Measurements from ENCODE around the gene CCT3.
A peak's percentile ranks its signal among the peaks of the same experiment; 100 is the strongest.

Gene CCT3

GRCh38 chr1:156338180-156338976 lies at the start of gene CCT3, which contains the start of gene TSACC:
TSS of gene CCT3 (minus strand) at chr1:156338292. CDS start at chr1:156338184, 108 bp downstream.
TSS of gene TSACC (plus strand) at chr1:156338526. CDS start at chr1:156339758, 1,232 bp downstream.
- Mint-ChIP-seq H3K4me1 (peaks cover 39% of the 10 kb centered on the region), H3K9me3 (no peaks in the 10 kb centered on the region), H3K27ac (peak within 1 kb of the TSS; percentile 94 to 97), H3K27me3 (no peaks in the 10 kb centered on the region), H3K4me3 (peak within 1 kb of the TSS; percentile 96 to 98)
- peak; percentile 96 for ATAC-seq
- peak; percentile 100 for DNase-seq

- ATAC-seq (no peak), DNase-seq (no peak)
- Mint-ChIP-seq H3K9me3 (no peaks in the 10 kb centered on the region), H3K27me3 (peaks cover 69% of the 10 kb centered on the region), H3K4me3 (no peak overlapping the region), H3K27ac (no peak overlapping the region), H3K4me1 (peaks cover 24% of the 10 kb centered on the region)
These were observed 49.7 kb upstream of the CCT3 start for GRCh38 chr1:156387870-156388173.

- Mint-ChIP-seq H3K4me3 (no peak overlapping the region), H3K4me1 (peaks cover 24% of the 10 kb centered on the region), H3K27me3 (peaks cover 63% of the 10 kb centered on the region), H3K27ac (no peak overlapping the region), H3K9me3 (no peaks in the 10 kb centered on the region)
- DNase-seq (no peak), ATAC-seq (no peak)
These were observed 49.1 kb upstream of the CCT3 start for GRCh38 chr1:156386949-156387869.

- H3K27me3 Mint-ChIP-seq, result peaks cover 54% of the 10 kb centered on the region
- DNase-seq (no peak), ATAC-seq (no peak)
- peaks cover 24% of the 10 kb centered on the region for H3K4me1 Mint-ChIP-seq
- no peak overlapping the region for H3K4me3 Mint-ChIP-seq
- peak overlapping the region in 1 of 2 donors; percentile 6 for H3K27ac Mint-ChIP-seq
- H3K9me3 Mint-ChIP-seq, result no peaks in the 10 kb centered on the region
These were observed 48.2 kb upstream of the CCT3 start for GRCh38 chr1:156386134-156386901.

GRCh38 chr1:156385534-156386031 lies 47.5 kb upstream of the CCT3 start:
- Mint-ChIP-seq H3K4me3 (no peak overlapping the region), H3K4me1 (peaks cover 24% of the 10 kb centered on the region), H3K27me3 (peaks cover 47% of the 10 kb centered on the region), H3K9me3 (no peaks in the 10 kb centered on the region), H3K27ac (no peak overlapping the region)
- peak; percentile 85 for ATAC-seq
- peak; percentile 66 to 71 for DNase-seq

GRCh38 chr1:156384658-156385057 lies 46.6 kb upstream of the CCT3 start:
- ATAC-seq (no peak), DNase-seq (no peak)
- Mint-ChIP-seq H3K9me3 (no peaks in the 10 kb centered on the region), H3K27me3 (peaks cover 38% of the 10 kb centered on the region), H3K4me3 (no peak overlapping the region), H3K4me1 (peaks cover 24% of the 10 kb centered on the region), H3K27ac (no peak overlapping the region)

GRCh38 chr1:156384007-156384406 lies 45.9 kb upstream of the CCT3 start:
- DNase-seq (no peak), ATAC-seq (no peak)
- peaks cover 31% of the 10 kb centered on the region for H3K27me3 Mint-ChIP-seq
- peaks cover 24% of the 10 kb centered on the region for H3K4me1 Mint-ChIP-seq
- no peak overlapping the region for H3K4me3 Mint-ChIP-seq
- H3K9me3 Mint-ChIP-seq, result no peaks in the 10 kb centered on the region
- H3K27ac Mint-ChIP-seq, result no peak overlapping the region

- H3K4me1 Mint-ChIP-seq, result peaks cover 16% of the 10 kb centered on the region
- H3K27me3 Mint-ChIP-seq, result peaks cover 22% of the 10 kb centered on the region
- peak; percentile 63 to 68 for DNase-seq
- peak; percentile 89 for ATAC-seq
- H3K4me3 Mint-ChIP-seq, result no peak overlapping the region
- H3K9me3 Mint-ChIP-seq, result no peaks in the 10 kb centered on the region
- H3K27ac Mint-ChIP-seq, result no peak overlapping the region
These were observed 44.9 kb upstream of the CCT3 start for GRCh38 chr1:156383023-156383422.

GRCh38 chr1:156382561-156382960 lies 44.5 kb upstream of the CCT3 start:
- Mint-ChIP-seq H3K4me1 (peaks cover 14% of the 10 kb centered on the region), H3K9me3 (no peaks in the 10 kb centered on the region), H3K27me3 (peaks cover 21% of the 10 kb centered on the region), H3K4me3 (no peak overlapping the region), H3K27ac (no peak overlapping the region)
- DNase-seq (no peak), ATAC-seq (no peak)

- Mint-ChIP-seq H3K9me3 (no peaks in the 10 kb centered on the region), H3K27ac (no peak overlapping the region), H3K4me1 (no peaks in the 10 kb centered on the region), H3K27me3 (peaks cover 18% of the 10 kb centered on the region), H3K4me3 (no peak overlapping the region)
- no peak for DNase-seq
- no peak for ATAC-seq
These were observed 41.5 kb upstream of the CCT3 start for GRCh38 chr1:156379420-156380165.

- H3K9me3 Mint-ChIP-seq, result no peaks in the 10 kb centered on the region
These were observed 40.5 kb upstream of the CCT3 start for GRCh38 chr1:156378557-156378956.

GRCh38 chr1:156376958-156377919 lies 39.1 kb upstream of the CCT3 start:
- no peaks in the 10 kb centered on the region for H3K4me1 Mint-ChIP-seq
- no peaks in the 10 kb centered on the region for H3K9me3 Mint-ChIP-seq
- DNase-seq, result no peak
- peaks cover 41% of the 10 kb centered on the region for H3K27me3 Mint-ChIP-seq
- ATAC-seq, result no peak
- H3K4me3 Mint-ChIP-seq, result no peak overlapping the region
- no peak overlapping the region for H3K27ac Mint-ChIP-seq

More at GRCh38 chr1:156378557-156378956, 40.5 kb upstream of the CCT3 start:
- DNase-seq (no peak), ATAC-seq (no peak)
- no peak overlapping the region for H3K4me3 Mint-ChIP-seq
- no peak overlapping the region for H3K27ac Mint-ChIP-seq
- H3K4me1 Mint-ChIP-seq, result no peaks in the 10 kb centered on the region
- H3K27me3 Mint-ChIP-seq, result peaks cover 28% of the 10 kb centered on the region

GRCh38 chr1:156376146-156376545 lies 38.1 kb upstream of the CCT3 start:
- Mint-ChIP-seq H3K9me3 (no peaks in the 10 kb centered on the region), H3K4me1 (no peaks in the 10 kb centered on the region), H3K27ac (no peak overlapping the region), H3K27me3 (peaks cover 51% of the 10 kb centered on the region), H3K4me3 (no peak overlapping the region)
- DNase-seq, result no peak
- ATAC-seq, result no peak

GRCh38 chr1:156373546-156373945 lies 35.5 kb upstream of the CCT3 start:
- Mint-ChIP-seq H3K9me3 (no peaks in the 10 kb centered on the region), H3K27ac (no peak overlapping the region), H3K27me3 (peaks cover 68% of the 10 kb centered on the region), H3K4me3 (no peak overlapping the region), H3K4me1 (peaks cover 8% of the 10 kb centered on the region)
- DNase-seq (no peak), ATAC-seq (no peak)
